ENCODE measurements around the gene NPC1L1. TPM values are rescaled to one million over a fixed set of nuclear protein-coding genes. Genes with fewer than 3 reads are reported as not detected.

The NPC1L1 gene
- total and polyA plus RNA-seq, 2 of the 13 experiments (the other 11 are each of a cell fraction or from before 2014, with no cell fraction given): 4.8 to 14.5 TPM

GRCh38 chr7:44573464-44574286, 32.5 kb upstream of the NPC1L1 start, which contains the start of gene DDX56 (continued):
- TF ChIP-seq HDAC2 (CRISPR knock-in tag; IDR thresholded peaks at IDR 0.05) (peak; percentile 85), ISX (CRISPR knock-in tag; conservative IDR thresholded peaks at IDR 0.05) (peak; percentile 94), YEATS2 (CRISPR knock-in tag; IDR thresholded peaks at IDR 0.05; ENCODE audit: borderline replicate concordance) (peak; percentile 93), MEIS1 (CRISPR knock-in tag; IDR thresholded peaks at IDR 0.05; ENCODE audit: borderline replicate concordance) (peak; percentile 76), GPBP1L1 (CRISPR knock-in tag; IDR thresholded peaks at IDR 0.05) (no peak), ZNF7 (CRISPR knock-in tag; IDR thresholded peaks at IDR 0.05) (no peak), TIGD3 (CRISPR knock-in tag; IDR thresholded peaks at IDR 0.05; ENCODE audit: borderline replicate concordance) (peak; percentile 85), MED8 (CRISPR knock-in tag; IDR thresholded peaks at IDR 0.05; ENCODE audit: insufficient replicate concordance) (no peak), STAT5B (CRISPR knock-in tag; IDR thresholded peaks at IDR 0.05) (no peak), ZNF652 (CRISPR knock-in tag; IDR thresholded peaks at IDR 0.05; ENCODE audit: borderline replicate concordance, low read depth) (peak; percentile 28; the same call in 1 of the 2 replicates), ZEB1 (IDR thresholded peaks at IDR 0.05; ENCODE audit: insufficient replicate concordance, low read depth) (peak; percentile 70), RXRA (CRISPR knock-in tag; IDR thresholded peaks at IDR 0.05) (peak; percentile 66), ZNF639 (CRISPR knock-in tag; conservative IDR thresholded peaks at IDR 0.05) (peak; percentile 88), ZNF510 (CRISPR knock-in tag; IDR thresholded peaks at IDR 0.05; ENCODE audit: low read depth) (peak; percentile 96), ZBTB21 (CRISPR knock-in tag; IDR thresholded peaks at IDR 0.05) (peak; percentile 43), ZNF30 (CRISPR knock-in tag; IDR thresholded peaks at IDR 0.05) (peak; percentile 85), FOXK1 (CRISPR knock-in tag; IDR thresholded peaks at IDR 0.05; ENCODE audit: borderline replicate concordance, low read depth) (peak; percentile 77; the same call in 1 of the 2 replicates), ZMAT5 (CRISPR knock-in tag; IDR thresholded peaks at IDR 0.05; ENCODE audit: borderline replicate concordance, low read depth) (no peak), PLRG1 (conservative IDR thresholded peaks at IDR 0.05) (no peak), CEBPB (IDR thresholded peaks at IDR 0.05; ENCODE audit: borderline replicate concordance, low read depth, low read length) (no peak), SRSF4 (IDR thresholded peaks at IDR 0.05; ENCODE audit: low read depth, low read length, poor library complexity, severe bottlenecking) (no peak), PBX2 (CRISPR knock-in tag; IDR thresholded peaks at IDR 0.05) (no peak), JARID2 (CRISPR knock-in tag; IDR thresholded peaks at IDR 0.05; ENCODE audit: insufficient replicate concordance) (peak; percentile 61), SNRNP70 (IDR thresholded peaks at IDR 0.05; ENCODE audit: low read depth, low read length) (no peak)

Measured in HepG2 (cell line).